K562 (cell line): ENCODE measurements around the gene ACSM2B. TPM values are rescaled to one million over a fixed set of nuclear protein-coding genes. Genes with fewer than 3 reads are reported as not detected.
A peak's percentile ranks its signal among the peaks of the same experiment; 100 is the strongest.

Experiments
- ATAC-seq: fragments of 200-7000 bp; cut with Tn5 transposase; 3 replicates; pipeline ENCODE4 v1.9.1; 2020; ENCODE audit warnings: moderate library complexity
- BruUV-seq: library from RNA; stranded (reverse); fragments of 400-500 nt; replicated peaks from 2 replicates; lab custom pipeline; 2021; lab: Mats Ljungman, UMichigan
- CTCF ChIA-PET: fragments of 300-600 bp; formaldehyde crosslinking; extraction: SDS; loops from one replicate; lab custom pipeline; 2021; ENCODE audit warnings: low intra/inter-chr PET ratio; lab: Yijun Ruan, JAX
- POLR2A ChIA-PET: fragments of 300-600, 350-650 bp; sonication (Branson Sonifier 250); formaldehyde crosslinking; extraction: SDS; loops from one replicate; lab custom pipeline; 2021; ENCODE audit warnings: antibody characterized with exemption, inconsistent platforms; lab: Yijun Ruan, JAX
- DNase-seq, 4 experiments: peaks; one replicate each; pipeline versions ENCODE4 v3.0.0 to v3.0.0-alpha.2; 2011 to 2018; ENCODE audit warnings: low spot score in 3 of 4, mixed read lengths in 3 of 4; ENCODE audit errors: extremely low read depth in 1 of 4
- FAIRE-seq: peaks from 2 replicates; lab custom pipeline; 2011; peaks lifted over from hg19 to GRCh38; lab: Jason Lieb, UNC
- H2AFZ ChIP-seq: 2 replicates; pipeline ENCODE4 v1.6.0; 2011; ENCODE audit warnings: low read depth, low read length, control low read depth, inconsistent platforms
- H3K27ac ChIP-seq: fragments of 200-600 bp; 3 replicates; pipeline ENCODE4 v1.8.0; 2011; ENCODE audit warnings: low read depth, mild to moderate bottlenecking, control low read depth, inconsistent platforms, low read length, moderate library complexity, mixed read lengths; ENCODE audit errors: extremely low read depth
- H3K27me3 ChIP-seq, 2 experiments: fragments of 300-600 bp in 1 of 2; 2 replicates in 1 of 2; 3 replicates in 1 of 2; pipeline versions ENCODE4 v1.6.0 to v1.8.0; 2011; ENCODE audit warnings: inconsistent platforms in 2 of 2, low read length in 2 of 2, mild to moderate bottlenecking in 1 of 2, mixed read lengths in 1 of 2, moderate library complexity in 1 of 2; ENCODE audit not compliant: control insufficient read depth in 2 of 2, insufficient read depth in 2 of 2
- H3K36me3 ChIP-seq: fragments of 300-600 bp; 3 replicates; pipeline ENCODE4 v1.8.0; 2011; ENCODE audit warnings: mild to moderate bottlenecking, low read length, inconsistent platforms; ENCODE audit not compliant: control insufficient read depth, insufficient read depth
- H3K4me1 ChIP-seq, 2 experiments: fragments of 200-600 bp in 1 of 2; replicated peaks in 1 of 2; 2 replicates in 1 of 2; 3 replicates in 1 of 2; pipeline versions ENCODE4 v1.5.1 to v1.8.0; 2011; ENCODE audit warnings: inconsistent platforms in 2 of 2, low read length in 2 of 2, mild to moderate bottlenecking in 1 of 2, mixed read lengths in 1 of 2, moderate library complexity in 1 of 2; ENCODE audit not compliant: control insufficient read depth in 2 of 2, insufficient read depth in 2 of 2
- H3K4me2 ChIP-seq: 2 replicates; pipeline ENCODE4 v1.6.1; 2011; ENCODE audit warnings: low read length, control low read depth, inconsistent platforms, mixed read lengths; ENCODE audit not compliant: insufficient read depth
- H3K4me3 ChIP-seq: fragments of 200-600 bp; sonication (generic), shearing (Covaris generic); 2 replicates; pipeline ENCODE4 v1.5.1; 2016; ENCODE audit warnings: control low read depth, inconsistent platforms
- H3K79me2 ChIP-seq: fragments of 200-600 bp; 3 replicates; pipeline ENCODE4 v1.8.0; 2011; ENCODE audit warnings: low read length, inconsistent platforms; ENCODE audit not compliant: control insufficient read depth, insufficient read depth
- H3K9ac ChIP-seq, 2 experiments: 2 replicates each; pipeline versions ENCODE4 v1.6.0 to v1.6.1; 2011; ENCODE audit warnings: low read depth in 2 of 2, low read length in 2 of 2, control low read depth in 1 of 2, inconsistent platforms in 1 of 2, mild to moderate bottlenecking in 1 of 2, mixed read lengths in 1 of 2; ENCODE audit not compliant: insufficient read depth in 1 of 2
- H3K9me1 ChIP-seq: one replicate; pipeline ENCODE4 v1.6.0; 2011; ENCODE audit warnings: inconsistent platforms, mild to moderate bottlenecking, low read length, moderate library complexity; ENCODE audit not compliant: control insufficient read depth, insufficient read depth
- H3K9me3 ChIP-seq: replicated peaks from 2 replicates; pipeline ENCODE4 v1.5.1; 2011; ENCODE audit warnings: low read depth, low read length, inconsistent platforms; ENCODE audit not compliant: control insufficient read depth, insufficient read depth
- H4K20me1 ChIP-seq: replicated peaks from 2 replicates; pipeline ENCODE4 v1.6.1; 2011; ENCODE audit warnings: low read length, inconsistent platforms, mixed read lengths; ENCODE audit not compliant: control insufficient read depth, insufficient read depth
- CEBPG ChIP-seq, 3 experiments: fragments of 200-800 bp in 1 of 3; sonication (Bioruptor generic) in 1 of 3; sonication (generic) in 1 of 3; formaldehyde crosslinking in 1 of 3; IDR thresholded peaks in 2 of 3; conservative IDR thresholded peaks in 1 of 3; 2 replicates each; pipeline versions ENCODE4 v1.6.1 to v1.8.0; 2016 to 2022; ENCODE audit warnings: missing compliant biosample characterization in 2 of 3, missing genetic modification characterization in 2 of 3, mild to moderate bottlenecking in 1 of 3, missing genetic modification reagents in 1 of 3
- KLF16 ChIP-seq: IDR thresholded peaks from 2 replicates; pipeline ENCODE4 v1.6.1; 2016; ENCODE audit warnings: antibody characterized with exemption
- RBM25 ChIP-seq: fragments of 200-400 bp; formaldehyde crosslinking; IDR thresholded peaks from 2 replicates; pipeline ENCODE4 v1.6.1; 2018; ENCODE audit warnings: low read length, low read depth, moderate library complexity; ENCODE audit not compliant: severe bottlenecking
- ZNF518B ChIP-seq: fragments of 250-450 bp; sonication (Bioruptor Pico); IDR thresholded peaks from 2 replicates; pipeline ENCODE4 v1.5.0; 2021; ENCODE audit warnings: mild to moderate bottlenecking, moderate library complexity
- WGBS: fragments of 100-300 bp; shearing (Covaris generic); methylation state at CpG from one replicate; pipeline ENCODE4 v1.1.6; 2016; ENCODE audit warnings: low coverage, mixed read lengths; ENCODE audit not compliant: insufficient coverage; ENCODE audit errors: missing lambda C conversion rate; 5-methylcytosine and 5-hydroxymethylcytosine counted together
- in situ Hi-C: fragments of 300-500 bp; cut with MboI; formaldehyde crosslinking; loops from 4 replicates; pipeline ENCODE4 v1.15.0; 2018; ENCODE audit warnings: inconsistent platforms, mixed read lengths
- intact Hi-C: fragments of 100-400 bp; cut with micrococcal nuclease; formaldehyde crosslinking; loops from 2 replicates; pipeline ENCODE4 v1.14.2; 2022
- polyA plus RNA-seq, 8 experiments: library from polyadenylated mRNA; depleted of rRNA in 4 of 8; stranded (reverse) in 5 of 8; unstranded in 3 of 8; fragments of >200 nt; fragmentation: Nextera tagmentation in 2 of 8; fragmentation: Illumina TruSeq in 1 of 8; extraction: Ambion mirVana in 2 of 8; extraction: Trizol in 1 of 8; gene quantifications; 2 replicates each; pipeline versions ENCODE4 v1.2.1 to v1.2.3, GENCODE V29; 2011 to 2014; ENCODE audit warnings: inconsistent platforms in 1 of 8, missing spikeins in 1 of 8
- total RNA-seq, 7 experiments: library from RNA; depleted of rRNA in 6 of 7; stranded (reverse); fragments of >200 nt in 6 of 7; fragmentation: Illumina TruSeq in 2 of 7; extraction: Trizol in 2 of 7; gene quantifications; 2 replicates each; pipeline versions ENCODE4 v1.2.1 to v1.2.3, GENCODE V29; 2011 to 2021; ENCODE audit warnings: low replicate concordance in 1 of 7

Gene ACSM2B
- total and polyA plus RNA-seq, 9 of the 15 experiments (the other 6 are each of a cell fraction or from before 2014, with no cell fraction given) = 0.06 to 0.69 (median 0.55) TPM; not detected in 3

DNA sequence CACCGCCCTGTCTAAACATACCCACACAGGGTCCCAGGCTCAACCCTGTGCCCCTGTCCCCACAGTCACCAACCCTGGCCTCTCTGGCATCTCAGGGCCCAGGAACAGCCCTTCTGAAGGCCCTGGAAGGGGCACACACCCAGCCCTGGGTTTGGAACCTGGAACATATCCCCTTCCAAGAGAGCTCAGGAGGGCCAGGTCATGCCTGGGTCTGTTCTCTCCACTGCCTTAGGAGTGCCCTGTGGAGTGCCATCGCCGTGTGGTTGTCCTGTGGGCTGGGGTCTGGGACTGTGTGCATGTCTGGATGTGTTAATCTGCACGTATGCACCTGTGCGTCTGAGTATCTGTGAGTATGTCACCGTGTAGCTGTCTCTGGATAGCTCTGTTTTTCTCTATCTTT, 45.2 kb upstream of the ACSM2B start:
- H3K9me3 ChIP-seq = no peaks in the 10 kb centered on the region
- TF ChIP-seq ZNF518B = no peak
- TF ChIP-seq RBM25 = no peak
- no peak for TF ChIP-seq CEBPG (CRISPR knock-in tag; IDR thresholded peaks at IDR 0.05)
- TF ChIP-seq CEBPG (tag; conservative IDR thresholded peaks at IDR 0.05 in 1 of 2, IDR thresholded peaks at IDR 0.05 in 1 of 2) = no peak
- no peak for TF ChIP-seq KLF16
- WGBS = 13% methylated on average over 6 of the region's 6 CpGs
- POLR2A ChIA-PET = interaction anchor here (0.8 to 1.1 kb wide), 4 partner anchors 8 to 54 kb away, joined by 3 read pairs; no protein-coding TSS in a partner anchor
- no peaks in the 10 kb centered on the region for H4K20me1 ChIP-seq
- DNase-seq (no peak), ATAC-seq (peak; percentile 32), FAIRE-seq (no peak)
- H3K79me2 ChIP-seq = no peaks in the 10 kb centered on the region
- no peak overlapping the region for H3K4me3 ChIP-seq
- H3K4me1 ChIP-seq = no peaks in the 10 kb centered on the region
- in situ Hi-C loops = no loop called here
- peaks cover 2% of the 10 kb centered on the region for H3K9me1 ChIP-seq
- no peaks in the 10 kb centered on the region for H3K36me3 ChIP-seq
- no peak overlapping the region for H3K27ac ChIP-seq
- no peak overlapping the region for H3K9ac ChIP-seq
- BruUV-seq = no TSS peak
- CTCF ChIA-PET = no interaction called here
- no peak overlapping the region for H2AFZ ChIP-seq
- no peak overlapping the region for H3K4me2 ChIP-seq
- intact Hi-C loops = loop anchor here (5.0 kb wide), 1 partner anchor 71 kb away; no protein-coding TSS in a partner anchor
- H3K27me3 ChIP-seq = peaks cover 5 to 25% of the 10 kb centered on the region in 2 experiments; a peak in 4 of 5 replicates
